BLaER1 treated with 17β-estradiol and CSF1 and Interleukin-3, amounts not matched to agents 10 nM and 100 nM (cell line): ENCODE measurements around the gene EPO.

ENCODE experiments used
- H3K27ac ChIP-seq, 11 experiments: shearing (Covaris generic); formaldehyde crosslinking; 2 replicates each; pipeline ENCODE4 v1.8.1; 2022
- H3K27me3 ChIP-seq, 11 experiments: shearing (Covaris generic); formaldehyde crosslinking; 2 replicates each; pipeline ENCODE4 v1.8.1; 2022
- H3K36me3 ChIP-seq, 11 experiments: shearing (Covaris generic); formaldehyde crosslinking; 2 replicates each; pipeline ENCODE4 v1.8.1; 2022
- H3K4me1 ChIP-seq, 10 experiments: shearing (Covaris generic); formaldehyde crosslinking; 2 replicates each; pipeline ENCODE4 v1.8.1; 2022
- H3K4me2 ChIP-seq, 11 experiments: shearing (Covaris generic); formaldehyde crosslinking; 2 replicates each; pipeline ENCODE4 v1.8.1; 2022
- H3K4me3 ChIP-seq, 10 experiments: shearing (Covaris generic); formaldehyde crosslinking; 2 replicates each; pipeline ENCODE4 v1.8.1; 2022
- H3K9ac ChIP-seq, 11 experiments: shearing (Covaris generic); formaldehyde crosslinking; 2 replicates each; pipeline ENCODE4 v1.8.1; 2022
- H3K9me3 ChIP-seq, 11 experiments: shearing (Covaris generic); formaldehyde crosslinking; replicated peaks in 1 of 11; 2 replicates each; pipeline ENCODE4 v1.8.1; 2022
- H4K20me1 ChIP-seq, 11 experiments: shearing (Covaris generic); formaldehyde crosslinking; 2 replicates each; pipeline ENCODE4 v1.8.1; 2022
- Cebpa-rat ChIP-seq, 11 experiments: shearing (Covaris generic); IDR thresholded peaks; 2 replicates each; pipeline ENCODE4 v1.8.1; 2022

Gene EPO

GRCh38 chr7:100686201-100686821 lies 34.0 kb upstream of the EPO start:
- H3K36me3 ChIP-seq: peaks cover 72 to 92% (median 79%) of the 10 kb centered on the region in 11 experiments
- H4K20me1 ChIP-seq: peaks cover 87 to 100% (median 95%) of the 10 kb centered on the region in 11 experiments
- no peak overlapping the region; a peak in 1 of 22 replicates for H3K27ac ChIP-seq
- H3K4me2 ChIP-seq: no peak overlapping the region
- H3K27me3 ChIP-seq: no peaks in the 10 kb centered on the region
- H3K4me3 ChIP-seq: no peak overlapping the region
- H3K9ac ChIP-seq: peak overlapping the region in 1 of 11 experiments; percentile 17; a peak in 1 of 22 replicates
- TF ChIP-seq Cebpa-rat (IDR thresholded peaks at IDR 0.05): no peak
- H3K4me1 ChIP-seq: peaks cover 31 to 46% (median 32%) of the 10 kb centered on the region in 10 experiments
- no peaks in the 10 kb centered on the region for H3K9me3 ChIP-seq

GRCh38 chr7:100686822-100687211 lies 33.5 kb upstream of the EPO start:
- H3K9me3 ChIP-seq: no peaks in the 10 kb centered on the region
- H3K4me1 ChIP-seq: peaks cover 36 to 47% (median 37%) of the 10 kb centered on the region in 10 experiments
- peak overlapping the region in 1 of 11 experiments; percentile 14; a peak in 1 of 22 replicates for H3K27ac ChIP-seq
- no peak overlapping the region for H3K9ac ChIP-seq
- H3K36me3 ChIP-seq: peaks cover 67 to 87% (median 74%) of the 10 kb centered on the region in 11 experiments
- TF ChIP-seq Cebpa-rat (IDR thresholded peaks at IDR 0.05): no peak
- H3K4me3 ChIP-seq: no peak overlapping the region
- H3K4me2 ChIP-seq: no peak overlapping the region
- no peaks in the 10 kb centered on the region for H3K27me3 ChIP-seq
- peaks cover 87 to 100% (median 95%) of the 10 kb centered on the region in 11 experiments for H4K20me1 ChIP-seq

- no peaks in the 10 kb centered on the region for H3K27me3 ChIP-seq
- H3K9ac ChIP-seq: no peak overlapping the region
- H3K27ac ChIP-seq: peak overlapping the region in 1 of 11 experiments; percentile 14; a peak in 1 of 22 replicates
- TF ChIP-seq Cebpa-rat (IDR thresholded peaks at IDR 0.05): no peak
- H3K4me2 ChIP-seq: no peak overlapping the region
- H4K20me1 ChIP-seq: peaks cover 87 to 100% (median 95%) of the 10 kb centered on the region in 11 experiments
- no peak overlapping the region for H3K4me3 ChIP-seq
- no peaks in the 10 kb centered on the region for H3K9me3 ChIP-seq
- H3K4me1 ChIP-seq: peaks cover 40 to 47% (median 42%) of the 10 kb centered on the region in 10 experiments
- peaks cover 63 to 83% (median 69%) of the 10 kb centered on the region in 11 experiments for H3K36me3 ChIP-seq
Measured at GRCh38 chr7:100687261-100687660, 33.0 kb upstream of the EPO start.

- Histone ChIP-seq H3K27ac (no peak overlapping the region), H3K4me1 (peaks cover 46 to 53% (median 47%) of the 10 kb centered on the region in 10 experiments), H3K9ac (peak overlapping the region in 3 of 11 experiments; percentile 11 to 64 (median 19); a peak in 2 of 22 replicates), H3K36me3 (peaks cover 57 to 77% (median 64%) of the 10 kb centered on the region in 11 experiments), H3K4me3 (no peak overlapping the region), H3K27me3 (no peaks in the 10 kb centered on the region), H3K9me3 (no peaks in the 10 kb centered on the region), H4K20me1 (peaks cover 87 to 100% (median 95%) of the 10 kb centered on the region in 11 experiments), H3K4me2 (peak overlapping the region in 2 of 11 experiments; percentile 98 to 99; a peak in 4 of 22 replicates)
- TF ChIP-seq Cebpa-rat (IDR thresholded peaks at IDR 0.05): no peak
Measured at GRCh38 chr7:100687751-100688300, 32.4 kb upstream of the EPO start.

GRCh38 chr7:100688326-100688860 lies 31.9 kb upstream of the EPO start:
- Histone ChIP-seq H4K20me1 (peaks cover 87 to 100% (median 95%) of the 10 kb centered on the region in 11 experiments), H3K27me3 (no peaks in the 10 kb centered on the region), H3K27ac (peak overlapping the region in 9 of 11 experiments; percentile 3 to 67 (median 42); a peak in 15 of 22 replicates), H3K4me1 (peaks cover 47 to 55% (median 51%) of the 10 kb centered on the region in 10 experiments), H3K4me3 (0 out of 20 replicates have a peak overlapping the region, but pooled peaks of 1 of the 10 experiments have one; percentile 22), H3K36me3 (peaks cover 52 to 71% (median 58%) of the 10 kb centered on the region in 11 experiments), H3K9me3 (no peaks in the 10 kb centered on the region), H3K9ac (peak overlapping the region; percentile 10 to 70 (median 56); a peak in 17 of 22 replicates), H3K4me2 (peak overlapping the region in 10 of 11 experiments; percentile 85 to 99 (median 98); a peak in 20 of 22 replicates)
- TF ChIP-seq Cebpa-rat (IDR thresholded peaks at IDR 0.05): no peak

GRCh38 chr7:100689230-100690135 lies 30.8 kb upstream of the EPO start:
- peaks cover 81 to 92% (median 88%) of the 10 kb centered on the region in 11 experiments for H4K20me1 ChIP-seq
- H3K4me2 ChIP-seq: peak overlapping the region; percentile 85 to 99 (median 98)
- H3K36me3 ChIP-seq: peaks cover 41 to 61% (median 47%) of the 10 kb centered on the region in 11 experiments

GRCh38 chr7:100691676-100692577 lies 28.3 kb upstream of the EPO start:
- H3K9ac ChIP-seq: peak overlapping the region; percentile 96 to 99 (median 97)
- H3K27ac ChIP-seq: peak overlapping the region in 8 of 11 experiments; percentile 92 to 96 (median 95); a peak in 14 of 22 replicates
- peak overlapping the region; percentile 91 to 99 (median 98) for H3K4me3 ChIP-seq
- H3K9me3 ChIP-seq: no peaks in the 10 kb centered on the region
- H3K4me2 ChIP-seq: peak overlapping the region; percentile 95 to 99 (median 98)
- H3K4me1 ChIP-seq: peaks cover 48 to 69% (median 59%) of the 10 kb centered on the region in 10 experiments
- TF ChIP-seq Cebpa-rat (IDR thresholded peaks at IDR 0.05): no peak
- H4K20me1 ChIP-seq: peaks cover 59 to 69% (median 66%) of the 10 kb centered on the region in 11 experiments
- peaks cover 16 to 36% (median 23%) of the 10 kb centered on the region in 11 experiments for H3K36me3 ChIP-seq
- no peaks in the 10 kb centered on the region for H3K27me3 ChIP-seq

More at GRCh38 chr7:100689230-100690135, 30.8 kb upstream of the EPO start:
- Histone ChIP-seq H3K9ac (peak overlapping the region; percentile 10 to 70 (median 56); a peak in 19 of 22 replicates), H3K4me1 (peaks cover 47 to 55% (median 52%) of the 10 kb centered on the region in 10 experiments), H3K27ac (peak overlapping the region in 9 of 11 experiments; percentile 23 to 67 (median 42); a peak in 15 of 22 replicates), H3K4me3 (peak overlapping the region in 3 of 10 experiments; percentile 3 to 11 (median 8); a peak in 1 of 20 replicates), H3K27me3 (no peaks in the 10 kb centered on the region), H3K9me3 (no peaks in the 10 kb centered on the region)
- TF ChIP-seq Cebpa-rat (IDR thresholded peaks at IDR 0.05): no peak
